HG03342 (cell line): ENCODE results near the gene ABI1.
A peak's percentile ranks its signal among the peaks of the same experiment; 100 is the strongest.

ENCODE experiments used
- ATAC-seq: cut with Tn5 transposase; IDR thresholded peaks from one replicate; pipeline ENCODE4 v1.9.1; 2021; ENCODE audit warnings: mild to moderate bottlenecking, moderate library complexity; ENCODE audit not compliant: unreplicated experiment

Gene ABI1

DNA sequence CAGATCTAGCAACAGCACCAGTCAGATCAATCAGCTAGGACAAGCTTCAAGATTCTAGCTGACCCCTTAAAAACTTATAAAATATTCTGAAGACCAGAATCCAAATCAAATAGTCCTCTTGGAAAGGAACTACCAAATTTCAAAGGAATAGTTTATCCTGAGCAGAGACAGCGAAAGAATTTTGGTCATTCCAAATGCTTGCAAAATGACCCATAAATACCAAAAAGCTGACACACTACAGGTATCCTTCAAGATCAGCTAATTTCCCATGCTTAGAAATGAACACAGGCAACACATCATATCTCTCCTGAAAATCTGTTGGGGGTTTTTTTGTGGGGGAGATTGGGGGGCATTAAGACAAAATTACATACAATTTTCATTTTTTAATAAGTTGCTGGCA, 84.5 kb downstream of the ABI1 start:
- no peak for ATAC-seq

DNA sequence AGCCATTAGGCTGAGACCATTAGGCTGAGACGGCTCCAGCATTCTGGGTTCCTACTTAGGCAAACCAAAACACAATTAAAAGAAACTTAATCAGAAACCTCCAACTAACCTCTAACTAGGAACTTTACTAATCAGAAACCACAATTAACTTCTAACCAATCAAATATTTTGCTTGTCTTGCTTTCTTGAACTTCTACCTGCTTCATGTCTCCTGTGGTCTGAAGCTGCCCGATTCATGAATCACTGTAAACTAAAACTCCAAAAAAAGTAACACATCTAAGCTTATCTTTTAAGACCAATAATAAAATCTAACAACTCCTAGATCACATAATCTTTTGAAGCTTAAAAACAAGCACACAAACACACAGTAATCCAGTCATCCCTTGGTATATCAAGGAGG, 87.1 kb downstream of the ABI1 start:
- no peak for ATAC-seq

GRCh38 chr10:26770069-26770468, 90.7 kb downstream of the ABI1 start:
- no peak for ATAC-seq

DNA sequence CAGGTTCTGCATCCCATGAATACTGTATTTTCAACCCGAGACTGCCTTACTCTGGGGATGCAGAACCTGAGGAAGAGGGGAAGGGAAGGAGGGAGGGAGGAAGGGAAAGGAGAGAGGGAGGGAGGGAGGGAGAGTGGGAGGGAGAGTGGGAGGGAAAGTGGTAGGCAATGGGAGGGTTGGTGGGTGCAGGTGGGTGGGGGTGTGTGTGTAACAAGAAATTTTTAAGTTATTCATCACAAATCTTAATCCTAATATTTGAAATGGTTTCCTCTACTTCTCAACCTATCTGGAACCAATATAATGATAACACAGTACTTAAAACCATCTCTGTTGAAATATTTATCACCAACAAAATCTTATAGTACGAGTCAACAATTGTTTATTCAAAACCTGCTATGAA, 95.2 kb downstream of the ABI1 start:
- no peak for ATAC-seq

DNA sequence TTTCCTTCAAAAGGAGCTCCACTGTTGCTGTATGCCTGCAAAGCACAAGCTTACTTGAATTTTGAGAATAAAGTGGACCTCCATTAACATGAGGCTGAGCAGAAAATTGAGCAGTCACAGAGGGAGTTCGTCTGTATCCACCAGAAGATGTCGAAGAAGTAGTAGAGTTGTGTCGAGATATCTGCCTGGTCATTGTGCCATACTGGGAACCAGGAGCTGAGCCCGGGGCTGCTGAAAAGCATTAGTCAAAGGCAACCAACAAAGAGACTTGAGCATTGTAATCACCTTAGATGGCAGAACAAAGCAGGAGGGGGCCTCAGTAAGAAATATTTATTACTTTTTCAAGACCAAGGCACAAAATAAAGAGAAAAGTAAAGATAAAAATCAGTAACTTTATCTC, 101.8 kb downstream of the ABI1 start:
- no peak for ATAC-seq

DNA sequence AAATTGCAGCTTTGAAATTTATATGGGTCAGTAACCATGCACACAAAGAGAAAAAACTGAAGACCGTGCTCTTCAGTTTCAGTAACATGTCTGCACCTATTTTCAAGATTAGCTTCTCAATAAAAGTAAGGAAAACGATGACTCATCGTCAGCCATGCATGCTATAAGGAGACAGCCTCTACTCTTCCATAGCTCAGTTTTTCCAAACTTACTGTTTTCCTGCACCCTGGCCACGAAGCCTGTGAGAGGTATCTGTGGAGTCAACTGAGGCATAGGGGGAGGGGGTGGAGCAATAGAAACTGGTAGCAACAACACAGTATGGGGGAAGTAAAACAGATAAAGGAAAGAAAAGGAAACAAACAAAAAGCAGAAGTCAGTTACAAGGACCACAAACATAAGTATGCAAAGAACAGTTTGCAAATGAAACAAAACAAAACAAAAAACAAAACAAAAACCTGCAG, 105.3 kb downstream of the ABI1 start:
- ATAC-seq, result peak; percentile 97

- no peak for ATAC-seq
Observed at GRCh38 chr10:26746061-26746460, 114.7 kb downstream of the ABI1 start.

DNA sequence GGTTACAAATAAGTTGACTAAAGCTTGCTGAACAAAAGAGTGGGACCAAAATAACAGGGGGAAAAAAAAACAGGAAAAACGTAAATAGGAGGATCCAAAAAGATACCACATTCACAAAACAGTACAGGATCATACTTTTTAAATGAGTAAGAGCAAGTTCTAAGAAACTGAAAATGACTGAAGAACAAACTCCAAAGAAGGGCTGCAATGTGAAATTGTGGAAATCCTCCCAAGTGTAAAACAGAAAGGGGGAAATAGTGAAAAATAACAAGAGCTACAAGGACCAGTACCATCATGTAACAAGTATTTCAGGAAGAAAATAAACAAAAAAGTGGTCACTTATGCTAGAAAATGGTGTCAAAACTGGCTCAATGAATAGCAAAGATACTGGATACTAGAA, 116.9 kb downstream of the ABI1 start:
- no peak for ATAC-seq

GRCh38 chr10:26743091-26743490, 117.7 kb downstream of the ABI1 start:
- no peak for ATAC-seq

GRCh38 chr10:26741368-26741767, 119.4 kb downstream of the ABI1 start:
- no peak for ATAC-seq

DNA sequence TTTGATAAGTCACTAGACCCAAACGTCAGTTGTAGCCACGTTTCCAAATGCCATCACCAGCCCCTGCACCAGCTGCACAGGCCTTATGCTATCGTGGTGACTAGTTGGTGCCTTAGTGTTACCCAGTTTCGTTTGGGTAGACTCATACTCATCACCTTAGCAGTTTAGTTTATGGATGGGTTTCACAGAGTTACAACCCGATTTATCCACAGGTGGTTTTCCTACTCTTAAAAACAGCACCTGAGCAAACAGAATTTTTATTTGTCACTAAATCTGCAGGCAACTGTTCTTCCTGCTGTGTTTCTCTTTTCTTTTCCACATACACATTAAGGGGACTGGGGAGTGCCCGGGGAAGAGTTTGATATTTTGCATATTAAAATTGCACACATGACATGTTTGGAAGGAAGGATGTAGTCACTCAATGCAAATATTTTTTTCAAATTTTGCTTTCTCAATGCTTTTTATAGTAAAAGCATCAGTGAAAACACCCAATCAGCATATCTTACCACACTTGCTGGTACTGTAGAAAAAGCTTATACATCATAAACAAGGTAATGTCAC, 121.6 kb downstream of the ABI1 start:
- peak; percentile 41 for ATAC-seq

GRCh38 chr10:26738301-26738911, 122.4 kb downstream of the ABI1 start:
- ATAC-seq, result no peak

GRCh38 chr10:26737730-26738129, 123.0 kb downstream of the ABI1 start:
- ATAC-seq, result peak; percentile 73

- no peak for ATAC-seq
Observed at GRCh38 chr10:26735435-26735834, 125.3 kb downstream of the ABI1 start.

DNA sequence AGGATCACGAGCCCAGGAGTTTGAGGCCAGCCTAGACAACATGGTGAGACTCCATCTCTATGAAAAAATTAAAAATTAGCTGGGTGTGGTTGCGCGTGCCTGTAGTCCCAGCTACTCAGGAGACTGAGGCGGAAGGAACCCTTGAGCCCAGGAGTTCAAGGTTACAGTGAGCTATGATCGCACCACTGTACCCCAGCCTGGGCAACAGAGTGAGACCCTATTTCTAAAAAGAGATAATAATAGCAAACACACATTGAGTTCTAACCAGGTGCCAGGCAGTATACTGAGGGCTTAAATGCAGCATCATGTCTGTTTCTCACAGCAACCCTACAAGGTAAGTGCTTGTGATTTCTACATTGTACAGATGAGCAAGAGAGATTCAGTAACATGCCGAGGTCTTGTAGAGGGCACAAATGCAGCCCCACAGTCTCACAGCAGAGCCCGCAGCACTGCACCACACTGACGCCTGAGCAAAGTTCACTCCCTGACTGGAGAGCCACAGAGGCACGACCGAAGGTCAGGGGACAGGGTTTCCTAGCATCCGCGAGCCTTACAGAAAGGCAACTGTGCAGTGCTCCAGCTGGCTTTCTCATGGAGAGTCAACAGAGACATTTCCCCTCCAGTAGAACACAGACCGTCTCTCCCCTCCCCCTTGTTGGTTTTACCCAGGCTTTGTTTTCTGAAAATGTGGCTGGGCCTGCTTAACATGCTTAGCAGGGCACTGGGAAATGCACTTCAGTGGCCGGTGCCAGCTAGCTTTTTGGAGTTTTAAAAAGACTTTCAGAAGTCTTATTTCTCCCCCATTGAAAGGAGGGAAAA, 126.8 kb downstream of the ABI1 start:
- no peak for ATAC-seq

- ATAC-seq, result no peak
Observed at GRCh38 chr10:26730552-26730951, 130.2 kb downstream of the ABI1 start.

GRCh38 chr10:26729395-26729794, 131.4 kb downstream of the ABI1 start:
- no peak for ATAC-seq

GRCh38 chr10:26728957-26729356, 131.8 kb downstream of the ABI1 start:
- ATAC-seq, result no peak

DNA sequence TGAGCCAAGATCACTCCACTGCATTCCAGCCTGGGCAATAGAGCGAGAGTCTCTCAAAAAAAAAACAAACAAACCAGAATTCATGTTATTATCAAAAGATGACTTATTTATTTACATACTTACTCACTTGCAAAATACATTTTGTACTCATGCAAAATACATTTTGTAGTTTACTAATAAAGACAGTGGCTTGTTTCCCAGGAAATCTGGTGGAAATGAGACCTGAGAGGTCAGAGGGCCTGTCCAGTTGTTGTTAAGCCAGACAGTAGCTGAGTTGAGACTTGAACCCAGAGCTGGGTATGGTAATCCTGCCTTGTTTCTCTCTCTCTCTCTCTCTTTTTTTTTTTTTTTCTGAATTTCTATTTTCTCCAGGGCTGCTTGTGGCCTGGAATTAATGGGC, 133.8 kb downstream of the ABI1 start:
- no peak for ATAC-seq

DNA sequence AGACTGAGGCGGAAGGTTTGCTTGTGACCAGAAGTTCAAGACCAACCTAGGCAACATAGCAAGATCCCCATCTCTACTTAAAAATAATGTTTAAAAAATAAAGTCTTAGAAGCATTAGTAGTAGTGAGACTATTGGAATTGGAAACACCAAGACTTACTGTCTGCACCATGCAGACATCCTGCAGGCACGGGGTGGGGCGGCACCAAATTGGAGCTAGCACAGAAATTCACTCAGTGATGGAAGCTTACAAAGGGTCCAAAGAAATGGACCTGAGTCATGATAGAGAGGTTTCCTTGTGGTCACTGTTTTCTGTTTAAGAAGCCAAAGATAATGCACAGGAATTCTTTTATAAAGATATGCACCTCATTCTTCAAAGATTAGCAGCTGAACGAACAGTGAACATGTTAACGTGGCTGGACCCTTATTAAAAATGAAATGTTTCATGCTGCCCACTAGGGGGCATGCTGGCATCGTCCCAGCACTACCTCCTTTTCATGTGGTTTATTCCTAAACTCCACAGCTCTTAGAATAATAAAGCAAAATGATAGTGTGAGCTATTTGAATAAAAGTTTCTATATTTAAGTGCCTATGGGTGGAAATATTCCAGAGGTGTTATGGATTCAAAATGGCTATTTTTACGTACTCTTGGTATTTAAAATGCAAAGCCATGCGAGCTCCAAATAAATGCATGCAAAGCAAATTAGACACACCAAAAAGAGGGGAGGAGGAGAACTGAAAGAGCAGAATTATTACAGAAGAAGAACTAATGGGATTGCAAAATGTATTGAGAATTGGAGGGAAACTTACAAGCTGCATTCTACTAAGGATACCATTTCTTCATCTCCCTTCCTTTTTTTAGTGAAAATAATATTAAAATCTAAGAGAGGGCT, 134.7 kb downstream of the ABI1 start:
- ATAC-seq, result no peak

- ATAC-seq, result no peak
Observed at GRCh38 chr10:26723016-26723415, 137.7 kb downstream of the ABI1 start.
